Lung (tissue), 12 donors: ENCODE data around the gene FRMD3. TPM values are rescaled to one million over a fixed set of nuclear protein-coding genes. Genes with fewer than 3 reads are reported as not detected.

Experiments used
- ATAC-seq: fragments of 200-7000 bp; cut with Tn5 transposase; one replicate; pipeline ENCODE4 v1.9.1; 2020; ENCODE audit warnings: moderate number of reproducible peaks; ENCODE audit not compliant: insufficient read depth, low FRiP score
- DNase-seq, 3 donors: peaks; one replicate each; pipeline ENCODE4 v3.0.0-alpha.2; 2013 to 2017
- H3K27ac ChIP-seq, 2 donors: one replicate each; pipeline ENCODE4 v1.5.1; 2013; ENCODE audit warnings: mild to moderate bottlenecking in 2 of 2, moderate library complexity in 2 of 2, control low read depth in 1 of 2, inconsistent platforms in 1 of 2, low read depth in 1 of 2, low read length in 1 of 2
- H3K27me3 ChIP-seq, 3 donors: one replicate each; pipeline ENCODE4 v1.5.1; 2013; ENCODE audit warnings: low read length in 2 of 3; ENCODE audit not compliant: control insufficient read depth in 3 of 3, insufficient read depth in 3 of 3
- H3K36me3 ChIP-seq, 4 donors: one replicate each; pipeline ENCODE4 v1.5.1; 2013; ENCODE audit warnings: low read length in 4 of 4, mild to moderate bottlenecking in 1 of 4, moderate library complexity in 1 of 4; ENCODE audit not compliant: control insufficient read depth in 4 of 4, insufficient read depth in 4 of 4
- H3K4me1 ChIP-seq, 5 donors: one replicate each; pipeline ENCODE4 v1.5.1; 2013; ENCODE audit warnings: low read length in 5 of 5, mild to moderate bottlenecking in 2 of 5, moderate library complexity in 1 of 5; ENCODE audit not compliant: control insufficient read depth in 5 of 5, insufficient read depth in 5 of 5
- H3K4me3 ChIP-seq: one replicate; pipeline ENCODE4 v1.5.1; 2013; ENCODE audit warnings: mild to moderate bottlenecking, control low read depth, moderate library complexity
- H3K9ac ChIP-seq, 2 donors: one replicate each; pipeline ENCODE4 v1.5.1; 2013; ENCODE audit warnings: low read length in 2 of 2, control low read depth in 1 of 2; ENCODE audit not compliant: insufficient read depth in 1 of 2
- H3K9me3 ChIP-seq, 4 donors: one replicate each; pipeline ENCODE4 v1.5.1; 2013; ENCODE audit warnings: low read length in 3 of 4, mild to moderate bottlenecking in 1 of 4, moderate library complexity in 1 of 4; ENCODE audit not compliant: control insufficient read depth in 4 of 4, insufficient read depth in 3 of 4
- WGBS, 2 donors: extraction: QIAGEN DNeasy Blood & Tissue Kit; methylation state at CpG; one replicate each; pipeline ENCODE4 v1.1.7; 2013; 5-methylcytosine and 5-hydroxymethylcytosine counted together
- polyA plus RNA-seq, 2 donors: library from polyadenylated mRNA; stranded (reverse); fragments of 200-250 nt; gene quantifications; one replicate each; pipeline ENCODE4 v1.2.1, GENCODE V29; 2013
- total RNA-seq, 2 donors: library from RNA; depleted of rRNA in 1 of 2; stranded (reverse); fragments of >200 nt in 1 of 2; gene quantifications; one replicate each; pipeline ENCODE4 v1.2.1, GENCODE V29; 2014 to 2021
- TF ChIP-seq, protein P1 (sequence below): IDR thresholded peaks from 2 replicates; pipeline ENCODE4 v1.5.1; 2012; ENCODE audit warnings: mild to moderate bottlenecking; ENCODE audit errors: control extremely low read depth, extremely low read depth
- donor health status: control.
- donor health status: control.
- donor health status: Bipolar disorder and iron deficiency.
- donor health status: healthy.
- donor health status: DM: yes; HTN: yes; CAD: no.

FRMD3 gene
- total and polyA plus RNA-seq, 4 donors: 0.75 to 3.2 (median 1.6) TPM

DNA sequence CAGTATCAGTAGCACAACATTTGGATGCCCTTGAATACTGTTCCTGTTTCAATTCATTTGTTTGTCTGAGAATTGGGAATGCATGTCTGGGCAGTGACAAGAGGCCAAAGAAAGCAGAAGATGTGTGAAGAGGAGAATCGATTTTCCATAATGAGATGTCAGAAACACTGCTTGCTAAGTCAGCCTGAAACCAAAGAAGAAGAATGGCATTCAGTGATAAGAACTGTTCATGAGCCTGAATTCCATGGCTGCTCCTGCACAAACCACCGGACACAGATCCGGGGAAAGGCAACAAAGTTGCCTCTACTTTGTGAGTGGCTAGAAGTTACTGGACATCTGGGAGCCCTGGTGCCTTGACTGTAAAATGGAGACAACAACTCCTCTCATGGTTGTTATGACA is 268.1 kb downstream of the FRMD3 start:
- ATAC-seq: no peak
- no peaks in the 10 kb centered on the region for H3K27me3 ChIP-seq
- H3K4me3 ChIP-seq: no peak overlapping the region
- H3K27ac ChIP-seq: no peak overlapping the region
- no peak for DNase-seq
- peaks cover 0 to 2% (median 0%) of the 10 kb centered on the region in 4 donors for H3K9me3 ChIP-seq
- no peaks in the 10 kb centered on the region for H3K36me3 ChIP-seq
- peaks cover 0 to 13% (median 3%) of the 10 kb centered on the region in 5 donors for H3K4me1 ChIP-seq
- TF ChIP-seq, protein P1, sequence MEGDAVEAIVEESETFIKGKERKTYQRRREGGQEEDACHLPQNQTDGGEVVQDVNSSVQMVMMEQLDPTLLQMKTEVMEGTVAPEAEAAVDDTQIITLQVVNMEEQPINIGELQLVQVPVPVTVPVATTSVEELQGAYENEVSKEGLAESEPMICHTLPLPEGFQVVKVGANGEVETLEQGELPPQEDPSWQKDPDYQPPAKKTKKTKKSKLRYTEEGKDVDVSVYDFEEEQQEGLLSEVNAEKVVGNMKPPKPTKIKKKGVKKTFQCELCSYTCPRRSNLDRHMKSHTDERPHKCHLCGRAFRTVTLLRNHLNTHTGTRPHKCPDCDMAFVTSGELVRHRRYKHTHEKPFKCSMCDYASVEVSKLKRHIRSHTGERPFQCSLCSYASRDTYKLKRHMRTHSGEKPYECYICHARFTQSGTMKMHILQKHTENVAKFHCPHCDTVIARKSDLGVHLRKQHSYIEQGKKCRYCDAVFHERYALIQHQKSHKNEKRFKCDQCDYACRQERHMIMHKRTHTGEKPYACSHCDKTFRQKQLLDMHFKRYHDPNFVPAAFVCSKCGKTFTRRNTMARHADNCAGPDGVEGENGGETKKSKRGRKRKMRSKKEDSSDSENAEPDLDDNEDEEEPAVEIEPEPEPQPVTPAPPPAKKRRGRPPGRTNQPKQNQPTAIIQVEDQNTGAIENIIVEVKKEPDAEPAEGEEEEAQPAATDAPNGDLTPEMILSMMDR: no peak
- no peak overlapping the region for H3K9ac ChIP-seq
- 67 to 76% methylated on average over 3 of the region's 3 CpGs for WGBS, 2 donors

DNA sequence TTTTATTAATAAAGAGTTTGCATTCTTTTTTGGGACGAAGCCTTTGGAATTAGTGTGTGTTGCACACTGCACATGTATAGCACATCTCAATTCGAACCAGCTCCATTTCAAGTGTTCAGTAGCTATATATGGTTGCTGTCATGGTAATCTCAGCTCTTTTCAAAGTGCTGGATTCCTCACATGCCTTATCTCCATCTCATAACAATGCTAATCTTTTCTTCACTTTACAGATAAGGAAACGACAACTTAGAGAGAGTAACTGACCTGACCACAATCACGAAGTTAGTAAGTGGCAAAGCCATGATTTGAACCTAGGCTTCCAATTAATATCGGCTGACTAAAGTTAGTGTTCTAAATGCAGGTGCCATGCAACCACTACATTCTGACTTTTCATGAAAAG is 270.5 kb downstream of the FRMD3 start:
- DNase-seq (no peak), ATAC-seq (no peak)
- H3K4me1 ChIP-seq: peaks cover 0 to 17% (median 3%) of the 10 kb centered on the region in 5 donors
- no peak overlapping the region for H3K4me3 ChIP-seq
- TF ChIP-seq, protein P1: no peak
- H3K27me3 ChIP-seq: no peaks in the 10 kb centered on the region
- H3K36me3 ChIP-seq: no peaks in the 10 kb centered on the region
- peak overlapping the region in 1 of 2 donors; percentile 73 for H3K27ac ChIP-seq
- WGBS, 2 donors: 59 to 67% methylated on average over 5 of the region's 5 CpGs
- peaks cover 0 to 2% (median 0%) of the 10 kb centered on the region in 4 donors for H3K9me3 ChIP-seq
- no peak overlapping the region for H3K9ac ChIP-seq

DNA sequence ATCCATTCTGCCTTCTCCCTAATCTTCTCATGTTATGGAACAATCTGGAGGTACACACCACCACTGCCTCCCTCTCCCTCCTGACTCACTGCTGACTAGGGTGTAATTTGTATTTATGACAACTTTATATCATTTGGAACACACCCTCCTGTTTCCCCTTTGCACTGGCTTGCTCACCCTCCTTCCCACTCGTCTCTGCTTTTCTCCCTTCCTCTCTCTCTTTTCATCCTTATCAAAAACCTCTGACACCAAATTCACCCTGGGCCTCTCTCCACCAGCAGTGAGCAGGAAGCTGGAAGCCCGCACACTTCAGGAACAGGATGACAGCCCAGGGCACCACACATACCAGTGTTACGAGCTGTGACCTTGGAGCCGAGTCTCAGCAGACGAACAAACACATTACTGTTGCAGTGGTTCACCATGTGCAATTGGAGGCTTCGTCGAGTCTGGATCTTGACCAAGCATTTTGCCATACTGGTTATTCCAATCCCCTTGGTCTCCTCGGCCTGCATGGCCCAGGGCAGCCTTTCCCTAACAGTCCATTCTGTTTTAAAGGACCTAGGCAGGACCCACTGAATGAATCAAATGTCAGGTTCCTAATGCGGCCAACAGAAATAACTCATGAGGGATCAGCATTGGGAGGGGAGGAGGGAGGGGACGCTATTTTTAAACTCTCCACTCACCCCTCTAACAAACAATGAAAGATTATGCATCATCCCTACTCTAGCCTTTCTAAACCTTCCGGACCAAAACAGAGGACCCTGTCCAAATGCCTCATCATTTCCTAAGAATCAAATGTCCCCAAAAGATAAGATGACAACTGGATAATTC is 271.3 kb downstream of the FRMD3 start:
- Histone ChIP-seq H3K9ac (no peak overlapping the region), H3K27ac (peak overlapping the region; percentile 26 to 73), H3K9me3 (peaks cover 0 to under 1% (median 0%) of the 10 kb centered on the region in 4 donors), H3K27me3 (no peaks in the 10 kb centered on the region), H3K4me3 (no peak overlapping the region), H3K4me1 (peaks cover 0 to 20% (median 3%) of the 10 kb centered on the region in 5 donors), H3K36me3 (no peaks in the 10 kb centered on the region)
- ATAC-seq (peak; percentile 45), DNase-seq (peak in 1 of 3 donors; percentile 9)
- TF ChIP-seq, protein P1: no peak
- WGBS, 2 donors: 58 to 68% methylated on average over 11 of the region's 11 CpGs
